HG03196 (cell line): ENCODE data around the gene PGAP3.
"Not testable (repeated sequence)": the region's sequence is repeated elsewhere in the genome, so short reads cannot be mapped to it uniquely, and the experiment has no call there.

ENCODE experiments used
- ATAC-seq: cut with Tn5 transposase; IDR thresholded peaks from one replicate; pipeline ENCODE4 v1.9.1; 2021; ENCODE audit not compliant: unreplicated experiment

Gene PGAP3

DNA sequence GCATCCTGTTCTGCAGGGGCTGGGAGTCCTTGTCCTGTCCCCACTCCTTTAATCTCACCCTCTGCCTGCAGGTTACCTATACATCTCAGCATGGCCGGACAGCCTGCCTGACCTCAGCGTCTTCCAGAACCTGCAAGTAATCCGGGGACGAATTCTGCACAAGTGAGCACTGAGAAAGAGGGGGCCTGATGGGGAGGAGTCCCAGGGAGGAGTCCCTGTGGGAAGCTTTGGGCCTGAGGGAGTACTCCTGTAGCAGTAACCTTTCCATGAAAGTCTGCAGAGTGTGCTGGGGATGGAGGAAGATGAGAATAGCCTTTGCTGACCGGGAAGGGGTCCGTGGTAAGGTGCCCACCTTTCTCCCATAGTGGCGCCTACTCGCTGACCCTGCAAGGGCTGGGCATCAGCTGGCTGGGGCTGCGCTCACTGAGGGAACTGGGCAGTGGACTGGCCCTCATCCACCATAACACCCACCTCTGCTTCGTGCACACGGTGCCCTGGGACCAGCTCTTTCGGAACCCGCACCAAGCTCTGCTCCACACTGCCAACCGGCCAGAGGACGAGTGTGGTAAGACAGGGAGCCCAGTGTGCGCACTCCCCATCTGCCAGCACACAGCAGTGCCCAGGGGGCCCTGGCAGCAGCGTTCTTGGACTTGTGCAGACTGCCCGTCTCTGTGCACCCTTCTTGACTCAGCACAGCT lies 27.7 kb upstream of the PGAP3 start:
- ATAC-seq, result no peak

DNA sequence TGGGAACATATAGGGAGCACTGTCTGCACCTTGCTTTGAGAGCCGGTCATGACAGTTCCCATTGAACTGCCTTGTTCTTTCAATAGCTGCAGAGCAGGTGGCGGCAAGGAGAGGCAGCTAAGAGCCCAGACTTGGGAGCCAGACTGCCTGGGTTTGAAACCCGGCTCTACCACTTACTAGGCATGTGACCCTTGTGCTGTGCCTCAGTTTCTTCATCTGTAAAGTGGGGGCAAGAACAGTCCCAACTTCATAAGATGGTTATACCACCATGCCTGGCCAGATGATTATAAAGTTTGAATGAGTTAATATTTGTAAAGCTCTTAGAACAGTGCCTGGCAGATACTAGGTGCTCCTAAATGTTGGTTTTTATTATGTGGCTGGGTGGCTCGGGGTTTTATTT lies 26.4 kb upstream of the PGAP3 start:
- ATAC-seq, result no peak

DNA sequence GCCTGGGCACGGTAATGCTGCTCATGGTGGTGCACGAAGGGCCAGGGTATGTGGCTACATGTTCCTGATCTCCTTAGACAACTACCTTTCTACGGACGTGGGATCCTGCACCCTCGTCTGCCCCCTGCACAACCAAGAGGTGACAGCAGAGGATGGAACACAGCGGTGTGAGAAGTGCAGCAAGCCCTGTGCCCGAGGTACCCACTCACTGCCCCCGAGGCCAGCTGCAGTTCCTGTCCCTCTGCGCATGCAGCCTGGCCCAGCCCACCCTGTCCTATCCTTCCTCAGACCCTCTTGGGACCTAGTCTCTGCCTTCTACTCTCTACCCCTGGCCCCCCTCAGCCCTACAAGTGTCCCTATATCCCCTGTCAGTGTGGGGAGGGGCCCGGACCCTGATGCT lies 24.0 kb upstream of the PGAP3 start:
- no peak for ATAC-seq

DNA sequence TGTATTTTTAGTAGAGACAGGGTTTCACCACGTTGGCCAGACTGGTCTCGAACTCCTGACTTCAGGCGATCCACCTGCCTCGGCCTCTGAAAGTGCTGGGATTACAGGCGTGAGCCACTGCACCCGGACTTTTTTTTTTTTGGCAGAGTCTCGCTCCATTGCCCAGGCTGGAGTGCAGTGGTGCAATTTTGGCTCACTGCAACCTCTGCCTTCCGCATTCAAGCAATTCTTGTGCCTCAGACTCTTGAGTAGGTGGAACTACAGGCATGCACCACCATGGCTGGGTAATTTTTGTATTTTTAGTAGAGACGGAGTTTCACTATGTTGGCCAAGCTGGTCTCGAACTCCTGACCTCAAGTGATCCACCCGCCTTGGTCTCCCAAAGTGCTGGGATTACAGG lies 23.2 kb upstream of the PGAP3 start:
- ATAC-seq, result not testable (repeated sequence)

DNA sequence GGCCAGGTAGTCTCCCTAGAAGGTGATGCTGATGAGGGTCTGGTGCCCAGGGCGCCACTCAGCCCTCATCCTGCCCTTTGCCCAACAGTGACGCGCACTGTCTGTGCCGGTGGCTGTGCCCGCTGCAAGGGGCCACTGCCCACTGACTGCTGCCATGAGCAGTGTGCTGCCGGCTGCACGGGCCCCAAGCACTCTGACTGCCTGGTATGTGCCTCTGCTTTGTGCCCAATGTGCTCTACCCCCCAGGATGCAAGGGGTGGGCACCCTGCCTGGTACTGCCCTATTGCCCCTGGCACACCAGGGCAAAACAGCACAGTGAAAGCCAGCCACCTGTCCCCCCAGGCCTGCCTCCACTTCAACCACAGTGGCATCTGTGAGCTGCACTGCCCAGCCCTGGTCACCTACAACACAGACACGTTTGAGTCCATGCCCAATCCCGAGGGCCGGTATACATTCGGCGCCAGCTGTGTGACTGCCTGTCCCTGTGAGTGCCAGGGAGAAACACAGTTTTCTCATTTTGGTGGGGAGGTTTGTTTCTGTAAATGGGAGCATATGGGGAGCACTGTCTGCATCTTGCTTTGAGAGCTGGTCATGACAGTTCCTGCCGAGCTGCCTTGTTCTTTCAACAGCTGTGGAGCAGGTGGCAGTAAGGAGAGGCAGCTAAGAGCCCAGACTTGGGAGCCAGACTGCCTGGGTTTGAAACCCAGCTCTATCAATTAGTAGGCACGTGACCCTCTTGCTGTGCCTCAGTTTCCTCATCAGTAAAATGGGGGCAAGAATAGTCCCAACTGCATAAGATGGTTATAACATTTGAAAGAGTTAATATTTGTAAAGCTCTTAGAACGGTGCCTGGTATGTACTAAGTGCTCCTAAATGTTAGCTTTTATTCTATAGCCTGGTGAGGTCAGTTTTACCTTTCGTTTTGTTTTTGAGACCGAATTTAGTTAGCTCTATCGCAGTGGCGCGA lies 22.4 kb upstream of the PGAP3 start:
- ATAC-seq, result no peak

DNA sequence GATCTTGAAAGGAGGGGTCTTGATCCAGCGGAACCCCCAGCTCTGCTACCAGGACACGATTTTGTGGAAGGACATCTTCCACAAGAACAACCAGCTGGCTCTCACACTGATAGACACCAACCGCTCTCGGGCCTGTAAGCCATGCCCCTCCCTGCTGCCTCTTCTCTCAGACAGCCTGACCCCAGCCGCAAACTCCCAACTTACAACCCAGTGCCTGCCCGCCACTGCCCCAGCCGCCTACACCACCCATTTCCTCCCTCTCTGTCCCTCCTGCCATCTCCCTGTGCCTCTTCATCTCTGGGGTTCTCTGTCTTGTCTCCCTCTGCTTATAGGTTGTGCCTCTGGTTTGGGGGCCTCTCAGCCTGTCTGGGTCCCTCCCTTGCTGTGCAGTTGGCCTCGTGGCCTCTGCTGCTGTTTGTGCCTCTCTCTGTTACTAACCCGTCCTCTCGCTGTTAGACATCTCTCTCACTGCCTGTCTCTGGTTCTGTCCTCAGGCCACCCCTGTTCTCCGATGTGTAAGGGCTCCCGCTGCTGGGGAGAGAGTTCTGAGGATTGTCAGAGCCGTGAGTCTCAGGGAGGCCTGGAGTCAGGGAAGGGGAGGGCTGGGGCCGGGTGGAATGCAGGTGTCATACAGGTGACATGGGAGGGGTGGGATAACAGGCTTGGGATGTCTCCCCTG lies 21.6 kb upstream of the PGAP3 start:
- ATAC-seq, result no peak

DNA sequence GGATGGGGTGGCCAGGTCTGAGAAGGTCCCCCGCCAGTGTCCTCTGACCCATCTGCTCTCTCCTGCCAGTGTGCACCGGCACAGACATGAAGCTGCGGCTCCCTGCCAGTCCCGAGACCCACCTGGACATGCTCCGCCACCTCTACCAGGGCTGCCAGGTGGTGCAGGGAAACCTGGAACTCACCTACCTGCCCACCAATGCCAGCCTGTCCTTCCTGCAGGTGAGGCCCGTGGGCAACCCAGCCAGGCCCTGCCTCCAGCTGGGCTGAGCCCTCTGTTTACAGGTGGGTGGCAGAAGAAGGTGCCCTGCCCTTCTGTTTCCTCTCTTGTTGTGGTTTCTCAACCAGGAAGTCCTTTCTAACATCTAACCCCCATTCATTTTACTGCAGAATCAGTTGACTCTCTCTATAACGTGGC lies 19.1 kb upstream of the PGAP3 start:
- ATAC-seq, result no peak

DNA sequence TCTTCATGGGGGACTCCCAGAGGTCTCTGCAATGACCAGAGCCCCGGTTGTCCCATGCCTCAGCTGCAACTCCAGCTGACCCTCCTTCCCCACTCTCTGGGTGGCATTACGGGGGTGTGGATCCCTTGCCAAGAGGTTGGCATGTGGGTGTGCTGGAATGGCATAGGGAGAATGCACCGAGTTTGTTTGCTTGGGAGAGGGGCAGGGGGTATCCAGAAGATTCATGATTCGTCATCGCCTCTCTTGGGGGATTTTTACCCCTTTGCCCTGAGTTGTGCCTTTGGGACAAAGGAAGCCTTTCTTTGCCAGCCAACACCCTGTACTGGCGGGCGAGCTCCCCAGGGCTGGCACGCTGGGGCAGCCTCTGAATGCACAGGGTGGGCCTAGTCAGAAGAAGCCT lies 18.5 kb upstream of the PGAP3 start:
- ATAC-seq, result no peak

DNA sequence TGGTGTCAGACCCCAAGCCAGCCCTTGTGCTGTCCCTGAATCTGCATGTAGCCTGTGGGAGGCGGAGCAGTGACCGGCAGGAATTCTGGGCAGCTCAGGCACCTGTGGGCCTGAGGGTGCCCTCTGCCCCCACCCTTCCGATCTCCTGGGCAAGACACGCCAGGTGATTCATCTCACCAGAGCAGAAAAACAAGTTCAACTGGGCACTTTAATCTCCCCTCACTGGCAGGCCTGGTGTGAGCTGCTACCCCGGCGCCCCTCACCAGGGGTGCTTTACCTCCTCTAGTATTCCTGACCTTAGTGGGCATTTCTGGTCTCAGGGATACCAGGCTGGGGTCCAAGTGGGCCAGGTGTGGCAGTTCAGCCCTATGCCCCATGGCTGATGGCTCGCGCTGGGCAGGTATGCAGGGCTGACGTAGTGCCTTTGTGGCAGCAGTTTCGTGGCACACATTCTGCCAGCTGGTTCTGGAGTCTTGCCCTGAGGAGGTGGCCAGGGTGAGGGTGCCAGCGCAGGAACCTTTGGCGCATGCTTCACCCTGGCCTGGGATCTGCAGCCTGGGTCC lies 18.0 kb upstream of the PGAP3 start:
- ATAC-seq, result no peak

DNA sequence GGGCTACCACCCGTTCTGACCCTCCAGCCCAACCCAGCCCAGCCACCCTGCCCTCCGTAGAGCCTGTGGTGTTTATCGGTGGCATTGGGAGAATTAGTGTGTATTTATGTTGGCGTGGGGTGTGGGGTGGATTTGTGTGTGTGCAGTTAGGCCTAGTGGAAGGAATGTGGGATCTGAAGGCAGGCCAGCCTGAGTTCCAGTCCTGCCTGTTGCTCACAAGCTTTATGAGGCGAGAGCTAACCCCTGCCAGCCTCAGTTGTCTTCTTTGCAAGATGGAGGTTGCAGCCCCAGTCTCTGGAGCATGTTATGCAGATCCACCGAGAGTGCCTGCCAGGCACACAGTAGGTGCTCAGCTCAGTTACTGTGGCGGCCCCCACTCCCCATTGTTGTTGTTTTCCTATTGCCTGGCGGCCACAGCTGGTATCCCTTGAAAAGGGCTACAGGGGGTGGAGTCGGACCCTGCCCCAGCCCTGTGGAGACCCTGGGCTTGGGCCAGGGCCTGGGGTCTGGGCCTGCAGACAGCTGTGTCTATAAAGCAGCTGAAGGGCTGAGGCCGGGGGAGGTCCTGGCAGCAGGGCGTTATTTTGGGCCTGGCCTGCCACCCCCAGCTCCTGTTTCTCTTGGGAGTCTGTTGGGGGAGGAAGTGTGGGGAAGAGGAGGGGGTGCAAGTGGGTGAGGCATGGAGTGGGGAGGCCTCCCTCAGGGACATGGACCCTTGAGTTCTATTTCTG lies 17.1 kb upstream of the PGAP3 start:
- ATAC-seq, result no peak

DNA sequence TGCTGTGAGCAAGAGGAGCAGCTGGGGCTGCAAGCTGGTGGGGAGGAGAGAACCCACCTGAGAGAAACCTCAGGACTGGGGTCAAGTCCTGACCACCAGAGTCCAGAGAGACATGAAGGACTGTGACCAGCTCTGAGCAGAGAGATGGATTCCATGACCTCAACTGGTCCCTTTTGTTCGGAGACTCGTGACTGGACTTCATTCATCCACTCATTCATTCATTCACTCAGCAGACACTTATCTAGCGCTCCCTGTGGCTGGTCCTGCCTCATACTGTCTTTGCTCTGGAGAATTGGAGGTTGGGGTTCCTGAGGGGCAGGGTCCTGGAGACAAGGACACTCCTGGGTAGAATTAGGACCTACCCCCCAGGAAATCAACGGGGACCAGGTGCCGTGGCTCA lies 16.1 kb upstream of the PGAP3 start:
- ATAC-seq, result no peak

DNA sequence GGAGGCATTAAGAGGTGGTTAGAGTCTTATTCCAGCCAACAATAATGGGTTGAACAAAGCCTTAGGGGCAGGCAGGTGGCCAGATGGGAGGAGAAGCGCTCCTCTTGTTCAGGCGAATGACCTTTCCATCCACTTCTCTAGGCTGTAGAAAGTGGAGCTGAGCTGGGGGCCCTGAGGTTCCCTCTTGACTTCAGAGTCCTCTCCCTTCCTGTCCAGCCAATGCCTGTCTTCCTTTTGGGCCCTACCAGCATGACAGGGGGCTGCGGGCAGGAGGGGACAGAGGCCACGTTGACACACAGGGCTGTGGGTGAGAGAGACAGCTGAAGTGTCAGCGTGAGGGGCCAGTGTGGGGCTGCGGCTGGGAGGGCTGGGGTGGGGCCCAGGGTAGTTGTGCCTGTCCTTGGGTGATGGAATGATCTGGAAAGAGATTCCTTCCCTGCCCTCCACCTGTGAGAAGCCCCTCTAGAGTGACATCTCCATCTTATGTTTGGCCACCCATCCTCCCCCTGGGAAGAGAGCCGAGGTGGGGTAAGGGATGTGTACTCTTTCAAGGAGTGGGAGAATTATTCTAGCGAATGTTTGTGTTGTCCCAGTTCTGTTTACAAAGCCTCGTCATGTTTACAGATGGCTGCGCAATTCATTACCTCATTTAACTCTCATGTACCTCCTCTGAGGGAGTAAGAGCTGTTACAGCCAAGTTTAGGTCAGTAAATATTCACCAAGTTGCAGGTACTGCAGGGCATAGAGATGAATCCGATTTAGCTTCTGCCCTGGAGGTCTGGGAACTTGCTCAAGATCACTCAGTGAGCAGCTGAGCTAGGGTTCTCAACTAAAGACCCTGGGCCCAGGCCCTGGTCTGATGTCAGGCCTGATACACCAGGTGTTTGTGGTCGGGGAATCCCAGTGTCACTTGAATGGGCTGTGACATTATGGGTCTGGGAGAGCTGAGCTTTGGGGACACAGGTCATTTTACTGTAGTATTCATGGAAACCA lies 15.3 kb upstream of the PGAP3 start:
- no peak for ATAC-seq

DNA sequence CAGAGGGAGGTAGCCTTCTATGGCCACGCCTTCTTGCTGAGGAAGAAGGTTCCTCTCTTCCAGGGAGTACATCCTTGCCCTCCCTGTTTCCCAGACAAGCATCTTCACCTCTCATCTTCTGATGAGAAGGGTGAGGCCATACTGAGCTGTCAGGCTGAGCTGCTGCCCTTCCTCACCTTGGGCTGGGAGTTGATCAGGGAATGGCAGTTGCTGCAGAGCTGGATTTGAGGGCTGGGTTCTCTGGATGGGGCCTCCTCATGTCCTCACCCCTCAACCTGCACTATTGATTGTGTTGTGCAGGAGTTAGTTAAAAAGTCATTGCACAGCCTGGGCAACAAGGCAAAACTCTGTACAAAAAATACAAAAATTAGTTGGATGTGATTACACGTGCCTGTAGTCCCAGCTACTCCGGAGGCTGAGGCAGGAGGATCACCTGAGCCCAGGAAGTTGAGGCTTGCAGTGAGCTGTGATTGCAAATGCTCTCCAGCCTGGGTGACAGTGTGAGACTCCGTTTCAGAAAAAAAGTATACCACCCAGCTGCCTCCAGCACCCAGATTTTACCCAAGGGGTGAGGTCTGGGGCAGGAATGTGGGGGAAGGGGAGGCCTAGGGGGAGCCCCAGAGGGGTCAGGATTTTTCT lies 14.0 kb upstream of the PGAP3 start:
- no peak for ATAC-seq

DNA sequence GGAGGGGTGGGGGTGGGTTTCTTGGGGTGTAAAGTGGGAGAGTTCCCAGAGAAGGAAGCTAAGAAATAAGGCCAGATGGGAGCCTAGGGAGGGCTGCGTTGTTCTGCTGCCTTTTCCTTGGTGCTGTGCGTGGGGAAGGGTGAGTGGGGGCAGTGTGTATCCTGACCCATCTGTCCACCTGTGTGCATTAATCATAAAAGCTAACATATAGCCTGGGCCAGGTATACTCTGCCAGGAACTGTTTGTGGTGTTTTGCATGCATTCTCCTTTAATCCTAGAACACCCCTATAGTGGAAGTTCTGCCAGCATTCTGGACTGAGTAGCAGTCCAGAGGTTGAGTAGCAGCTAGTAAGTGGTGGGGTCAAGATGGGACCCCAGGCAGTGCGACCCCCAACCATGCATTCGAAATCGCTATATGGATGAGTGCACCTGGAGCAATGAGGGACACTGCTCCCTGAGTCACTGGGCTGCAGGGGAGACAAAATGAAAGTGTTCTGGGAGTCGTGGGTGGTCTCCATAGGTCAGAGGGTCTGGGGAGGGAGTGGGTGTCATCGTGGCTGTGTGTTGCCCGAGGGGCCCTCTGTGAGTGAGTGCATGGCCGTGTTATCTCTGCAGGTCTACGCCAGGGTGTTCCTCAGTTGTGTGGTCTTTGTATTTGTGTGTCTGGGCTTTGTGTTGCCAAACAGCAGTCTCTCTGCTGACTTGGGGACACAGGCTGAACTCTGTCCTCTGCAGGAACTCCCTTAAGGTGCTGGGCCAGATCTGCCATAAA lies 13.3 kb upstream of the PGAP3 start:
- ATAC-seq, result no peak

DNA sequence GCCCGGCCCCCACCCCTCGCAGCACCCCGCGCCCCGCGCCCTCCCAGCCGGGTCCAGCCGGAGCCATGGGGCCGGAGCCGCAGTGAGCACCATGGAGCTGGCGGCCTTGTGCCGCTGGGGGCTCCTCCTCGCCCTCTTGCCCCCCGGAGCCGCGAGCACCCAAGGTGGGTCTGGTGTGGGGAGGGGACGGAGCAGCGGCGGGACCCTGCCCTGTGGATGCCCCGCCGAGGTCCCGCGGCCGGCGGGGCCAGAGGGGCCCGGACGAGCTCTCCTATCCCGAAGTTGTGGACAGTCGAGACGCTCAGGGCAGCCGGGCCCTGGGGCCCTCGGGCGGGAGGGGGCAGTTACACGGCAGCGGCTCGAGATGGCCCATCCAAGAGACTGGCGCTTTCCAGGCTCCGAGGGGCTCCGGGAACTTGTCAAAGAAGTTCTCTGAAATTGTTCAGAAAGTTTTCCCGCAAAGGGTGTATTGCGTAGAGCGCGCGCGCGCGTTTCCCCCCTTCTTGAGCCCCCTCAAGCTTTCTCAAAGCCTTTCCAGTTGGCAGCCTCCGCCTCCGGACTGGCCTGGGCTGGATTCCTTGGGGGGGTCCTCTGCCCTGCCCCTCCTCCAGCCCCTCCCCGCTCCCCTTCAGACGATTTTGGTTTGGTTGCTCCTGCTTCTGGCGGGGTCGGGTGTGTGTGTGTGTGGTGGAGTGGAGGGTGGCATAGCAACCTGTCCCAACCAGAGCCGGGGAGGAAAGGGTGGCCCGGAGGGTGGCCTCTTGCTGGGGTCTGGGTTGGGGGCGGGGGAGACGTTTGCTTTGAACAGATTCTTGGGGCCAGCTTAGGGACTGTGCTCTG lies 12.5 kb upstream of the PGAP3 start:
- no peak for ATAC-seq

DNA sequence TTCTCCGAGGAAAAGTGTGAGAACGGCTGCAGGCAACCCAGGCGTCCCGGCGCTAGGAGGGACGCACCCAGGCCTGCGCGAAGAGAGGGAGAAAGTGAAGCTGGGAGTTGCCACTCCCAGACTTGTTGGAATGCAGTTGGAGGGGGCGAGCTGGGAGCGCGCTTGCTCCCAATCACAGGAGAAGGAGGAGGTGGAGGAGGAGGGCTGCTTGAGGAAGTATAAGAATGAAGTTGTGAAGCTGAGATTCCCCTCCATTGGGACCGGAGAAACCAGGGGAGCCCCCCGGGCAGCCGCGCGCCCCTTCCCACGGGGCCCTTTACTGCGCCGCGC lies 11.9 kb upstream of the PGAP3 start, which contains the start of gene ERBB2:
TSS of gene ERBB2 (plus strand) at position 247 of the 330 bp plus-strand sequence. CDS start 175 bp downstream, outside the sequence.
- ATAC-seq, result no peak

DNA sequence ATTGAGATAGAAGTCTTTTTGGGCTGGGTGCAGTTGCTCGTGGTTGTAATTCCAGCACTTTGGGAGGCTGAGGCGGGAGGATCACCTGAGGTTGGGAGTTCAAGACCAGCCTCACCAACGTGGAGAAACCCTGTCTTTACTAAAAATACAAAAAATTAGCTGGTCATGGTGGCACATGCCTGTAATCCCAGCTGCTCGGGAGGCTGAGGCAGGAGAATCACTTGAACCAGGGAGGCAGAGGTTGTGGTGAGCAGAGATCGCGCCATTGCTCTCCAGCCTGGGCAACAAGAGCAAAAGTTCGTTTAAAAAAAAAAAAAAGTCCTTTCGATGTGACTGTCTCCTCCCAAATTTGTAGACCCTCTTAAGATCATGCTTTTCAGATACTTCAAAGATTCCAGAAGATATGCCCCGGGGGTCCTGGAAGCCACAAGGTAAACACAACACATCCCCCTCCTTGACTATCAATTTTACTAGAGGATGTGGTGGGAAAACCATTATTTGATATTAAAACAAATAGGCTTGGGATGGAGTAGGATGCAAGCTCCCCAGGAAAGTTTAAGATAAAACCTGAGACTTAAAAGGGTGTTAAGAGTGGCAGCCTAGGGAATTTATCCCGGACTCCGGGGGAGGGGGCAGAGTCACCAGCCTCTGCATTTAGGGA lies 11.4 kb upstream of the PGAP3 start:
- ATAC-seq, result not testable (repeated sequence)
